Mesothelial cell of epicardium (in vitro differentiated cells): Measurements from ENCODE around the gene CLCN5. TPM values are rescaled to one million over a fixed set of nuclear protein-coding genes. Genes with fewer than 3 reads are reported as not detected.

Source experiments
- DNase-seq, 2 experiments: peaks; one replicate each; pipeline ENCODE4 v3.0.0; 2021; ENCODE audit warnings: low spot score in 2 of 2; ENCODE audit not compliant: unreplicated experiment in 2 of 2
- H3K27ac Mint-ChIP-seq: 2 replicates; pipeline ENCODE4 v1.8.0; 2021; ENCODE audit warnings: mixed read lengths
- H3K27me3 Mint-ChIP-seq: 2 replicates; pipeline ENCODE4 v1.8.0; 2021; ENCODE audit warnings: low read depth, mixed read lengths
- H3K36me3 Mint-ChIP-seq: 2 replicates; pipeline ENCODE4 v1.8.0; 2021; ENCODE audit warnings: mixed read lengths
- H3K4me1 Mint-ChIP-seq: 2 replicates; pipeline ENCODE4 v1.8.0; 2021; ENCODE audit warnings: mixed read lengths
- H3K4me3 Mint-ChIP-seq: 2 replicates; pipeline ENCODE4 v1.8.0; 2021; ENCODE audit warnings: mild to moderate bottlenecking, moderate library complexity, mixed read lengths
- H3K9me3 Mint-ChIP-seq: 2 replicates; pipeline ENCODE4 v1.8.0; 2021; ENCODE audit warnings: mixed read lengths
- CTCF ChIP-seq: fragments of 200-600 bp; sonication (generic); IDR thresholded peaks from one replicate; pipeline ENCODE4 v1.5.0; 2021; ENCODE audit warnings: antibody characterized with exemption; ENCODE audit not compliant: unreplicated experiment
- total RNA-seq: library from RNA; stranded (reverse); gene quantifications from 3 replicates; pipeline ENCODE4 v1.2.1, GENCODE V29; 2021

The CLCN5 gene
- total RNA-seq, 1 donor from 2014 or later = 52.0 TPM

GRCh38 chrX:49988143-49988542 is 65.7 kb downstream of the CLCN5 start:
- peaks cover 30% of the 10 kb centered on the region for H3K9me3 Mint-ChIP-seq
- no peak for TF ChIP-seq CTCF
- no peaks in the 10 kb centered on the region for H3K36me3 Mint-ChIP-seq
- peak overlapping the region; percentile 82 for H3K27ac Mint-ChIP-seq
- H3K4me1 Mint-ChIP-seq = peaks cover 20% of the 10 kb centered on the region
- H3K4me3 Mint-ChIP-seq = no peak overlapping the region
- DNase-seq = no peak
- H3K27me3 Mint-ChIP-seq = no peaks in the 10 kb centered on the region

GRCh38 chrX:49991758-49992157 is 69.4 kb downstream of the CLCN5 start:
- TF ChIP-seq CTCF = no peak
- DNase-seq = no peak
- H3K27me3 Mint-ChIP-seq = no peaks in the 10 kb centered on the region
- H3K9me3 Mint-ChIP-seq = peaks cover 36% of the 10 kb centered on the region
- H3K27ac Mint-ChIP-seq = no peak overlapping the region
- peaks cover 33% of the 10 kb centered on the region for H3K4me1 Mint-ChIP-seq
- H3K36me3 Mint-ChIP-seq = no peaks in the 10 kb centered on the region
- no peak overlapping the region for H3K4me3 Mint-ChIP-seq

- Mint-ChIP-seq H3K9me3 (peaks cover 38% of the 10 kb centered on the region), H3K27ac (no peak overlapping the region), H3K4me3 (no peak overlapping the region), H3K27me3 (no peaks in the 10 kb centered on the region), H3K36me3 (no peaks in the 10 kb centered on the region), H3K4me1 (peaks cover 30% of the 10 kb centered on the region)
- DNase-seq = no peak
- TF ChIP-seq CTCF = no peak
Observed at GRCh38 chrX:49992853-49993252, 70.5 kb downstream of the CLCN5 start.

DNA sequence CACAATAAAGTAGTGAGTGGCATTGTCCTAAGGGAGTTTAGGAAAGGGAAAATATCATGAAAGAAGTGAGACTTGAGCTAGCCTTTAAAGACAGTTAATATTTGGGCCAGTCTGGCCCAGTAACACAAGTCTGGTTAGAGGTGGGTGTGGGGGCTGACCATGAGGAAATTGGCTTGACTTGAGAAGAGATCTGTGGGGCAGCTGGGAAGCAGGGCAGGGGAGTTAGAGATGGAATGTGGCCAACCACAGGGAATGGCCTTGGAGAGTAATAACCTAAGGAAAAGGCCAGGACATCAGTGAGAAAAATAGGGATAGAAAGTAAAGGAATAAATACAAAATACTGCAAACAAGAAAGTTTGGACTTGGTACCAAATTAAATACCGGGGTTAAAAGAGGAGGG is 71.3 kb downstream of the CLCN5 start:
- DNase-seq = no peak
- Mint-ChIP-seq H3K4me3 (no peak overlapping the region), H3K9me3 (peaks cover 32% of the 10 kb centered on the region), H3K27me3 (no peaks in the 10 kb centered on the region), H3K36me3 (no peaks in the 10 kb centered on the region), H3K4me1 (peaks cover 24% of the 10 kb centered on the region), H3K27ac (no peak overlapping the region)
- no peak for TF ChIP-seq CTCF

DNA sequence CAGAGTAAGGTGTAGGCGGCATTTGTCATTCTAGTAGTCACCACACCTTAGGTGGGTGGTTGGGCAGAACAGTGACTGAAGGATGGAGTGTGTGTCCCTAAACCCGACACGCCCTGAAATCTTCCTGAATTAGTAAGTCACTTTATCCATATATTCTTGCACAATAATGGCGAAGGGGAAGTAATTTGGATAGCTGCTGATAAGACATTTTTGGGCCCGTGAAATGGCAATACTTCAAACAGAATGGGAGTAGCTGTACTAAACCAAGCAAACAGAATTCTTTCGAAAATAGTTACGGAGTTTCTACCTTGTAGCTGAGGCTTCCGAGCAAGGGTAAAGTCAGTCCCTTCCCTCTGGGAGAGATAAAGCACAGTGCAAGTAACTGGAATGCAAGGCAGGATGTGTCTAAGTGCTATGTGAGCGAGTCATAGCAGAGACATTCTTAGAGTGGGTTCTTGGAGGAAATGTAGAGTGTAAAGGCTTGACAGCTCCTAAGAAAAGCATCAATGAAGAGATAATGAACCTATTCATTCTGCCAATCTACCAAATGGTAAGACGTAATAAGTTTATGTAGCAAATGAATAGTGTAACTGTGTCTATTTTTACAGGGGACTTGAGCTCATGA is 72.8 kb downstream of the CLCN5 start:
- H3K36me3 Mint-ChIP-seq = no peaks in the 10 kb centered on the region
- H3K4me3 Mint-ChIP-seq = no peak overlapping the region
- DNase-seq = no peak
- no peak for TF ChIP-seq CTCF
- no peaks in the 10 kb centered on the region for H3K27me3 Mint-ChIP-seq
- H3K27ac Mint-ChIP-seq = peak overlapping the region; percentile 5
- H3K9me3 Mint-ChIP-seq = peaks cover 32% of the 10 kb centered on the region
- peaks cover 24% of the 10 kb centered on the region for H3K4me1 Mint-ChIP-seq
